GM12873 (cell line): Measurements from ENCODE around the gene COL18A1.

Experiments
- TF ChIP-seq, protein P1 (sequence below): IDR thresholded peaks from 2 replicates; pipeline ENCODE4 v1.5.1; 2012; ENCODE audit warnings: low read depth, mild to moderate bottlenecking, moderate library complexity, low read length, control low read depth; ENCODE audit not compliant: insufficient read depth; ENCODE audit errors: missing control alignments

The COL18A1 gene

DNA sequence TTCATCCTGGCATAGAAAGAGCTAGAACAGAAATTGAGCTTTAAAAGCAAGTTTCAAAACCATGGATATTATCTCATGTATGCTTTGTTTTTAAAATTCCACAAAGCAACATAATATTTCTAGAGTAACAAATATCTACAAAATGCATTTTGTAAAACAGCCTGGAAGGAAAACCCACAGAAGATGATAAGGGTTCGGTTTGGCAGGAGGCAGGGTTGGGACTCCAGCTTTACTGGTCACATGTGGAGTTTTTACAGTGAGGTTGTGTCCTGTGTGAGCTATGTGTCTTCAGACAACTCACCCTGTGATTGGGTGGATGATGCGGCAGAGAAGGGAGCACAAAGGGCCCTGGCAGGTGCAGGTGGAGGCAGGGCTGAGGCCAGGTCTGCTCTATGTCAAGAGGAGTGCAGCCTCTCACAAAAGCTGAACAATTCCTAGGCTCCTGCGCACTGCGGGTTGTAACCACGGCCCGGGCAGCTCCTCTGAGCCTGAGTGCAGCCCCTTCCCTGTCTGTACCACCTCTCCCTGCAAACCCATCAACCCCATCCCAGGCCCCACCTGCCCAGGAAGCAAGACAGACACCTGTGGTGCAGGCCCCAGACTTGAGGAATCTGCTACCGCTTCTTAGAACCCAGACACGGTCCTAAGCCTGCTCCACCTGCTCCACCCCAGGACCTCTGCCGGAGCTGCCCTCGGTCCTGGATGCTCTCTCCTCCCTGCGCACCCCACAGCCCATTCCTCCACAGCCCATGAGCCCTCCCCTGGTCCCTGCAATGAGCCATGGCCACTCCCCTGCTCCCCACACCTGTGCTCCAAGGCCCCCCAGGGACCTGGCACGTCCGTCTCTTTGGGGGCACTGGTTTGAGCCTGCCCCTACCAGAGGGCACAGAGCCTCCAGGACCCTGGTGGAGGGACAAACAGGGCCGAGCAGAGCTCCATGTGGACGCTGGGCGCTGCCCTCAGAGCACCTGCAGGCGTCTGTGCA is 2.8 kb upstream of the COL18A1 start:
- TF ChIP-seq, protein P1, sequence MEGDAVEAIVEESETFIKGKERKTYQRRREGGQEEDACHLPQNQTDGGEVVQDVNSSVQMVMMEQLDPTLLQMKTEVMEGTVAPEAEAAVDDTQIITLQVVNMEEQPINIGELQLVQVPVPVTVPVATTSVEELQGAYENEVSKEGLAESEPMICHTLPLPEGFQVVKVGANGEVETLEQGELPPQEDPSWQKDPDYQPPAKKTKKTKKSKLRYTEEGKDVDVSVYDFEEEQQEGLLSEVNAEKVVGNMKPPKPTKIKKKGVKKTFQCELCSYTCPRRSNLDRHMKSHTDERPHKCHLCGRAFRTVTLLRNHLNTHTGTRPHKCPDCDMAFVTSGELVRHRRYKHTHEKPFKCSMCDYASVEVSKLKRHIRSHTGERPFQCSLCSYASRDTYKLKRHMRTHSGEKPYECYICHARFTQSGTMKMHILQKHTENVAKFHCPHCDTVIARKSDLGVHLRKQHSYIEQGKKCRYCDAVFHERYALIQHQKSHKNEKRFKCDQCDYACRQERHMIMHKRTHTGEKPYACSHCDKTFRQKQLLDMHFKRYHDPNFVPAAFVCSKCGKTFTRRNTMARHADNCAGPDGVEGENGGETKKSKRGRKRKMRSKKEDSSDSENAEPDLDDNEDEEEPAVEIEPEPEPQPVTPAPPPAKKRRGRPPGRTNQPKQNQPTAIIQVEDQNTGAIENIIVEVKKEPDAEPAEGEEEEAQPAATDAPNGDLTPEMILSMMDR: no peak

DNA sequence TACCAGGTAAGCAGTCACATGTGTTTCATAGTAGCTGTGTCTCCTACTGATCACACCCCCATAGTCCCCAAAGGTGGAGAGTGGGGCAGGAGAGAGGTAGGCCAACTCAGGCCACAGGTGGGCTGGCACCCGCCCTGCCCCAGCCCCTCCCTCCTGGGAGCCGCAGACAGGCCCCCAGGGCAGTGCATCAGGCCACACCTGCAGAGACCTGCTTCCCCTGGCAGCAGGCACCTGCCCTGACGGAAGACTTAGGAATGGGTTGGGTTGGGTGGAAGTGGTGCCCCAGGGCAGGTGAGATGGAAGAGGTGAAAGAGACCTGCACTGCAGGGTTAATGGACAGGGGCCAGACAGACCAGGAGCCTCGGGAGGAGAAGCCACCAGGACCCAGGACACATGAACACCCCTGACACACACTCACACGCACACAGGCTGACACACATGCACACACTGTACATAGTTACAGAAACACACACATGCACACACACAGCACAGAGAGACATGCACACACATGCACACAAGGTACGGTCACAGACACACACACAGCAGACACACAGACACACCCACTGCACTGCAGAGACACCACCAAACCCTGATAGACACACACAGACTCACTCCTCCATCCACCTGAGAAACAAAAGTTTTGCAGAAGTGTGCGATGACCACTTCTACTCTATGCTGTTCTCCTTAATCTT is 1.7 kb upstream of the COL18A1 start:
- TF ChIP-seq, protein P1: no peak

DNA sequence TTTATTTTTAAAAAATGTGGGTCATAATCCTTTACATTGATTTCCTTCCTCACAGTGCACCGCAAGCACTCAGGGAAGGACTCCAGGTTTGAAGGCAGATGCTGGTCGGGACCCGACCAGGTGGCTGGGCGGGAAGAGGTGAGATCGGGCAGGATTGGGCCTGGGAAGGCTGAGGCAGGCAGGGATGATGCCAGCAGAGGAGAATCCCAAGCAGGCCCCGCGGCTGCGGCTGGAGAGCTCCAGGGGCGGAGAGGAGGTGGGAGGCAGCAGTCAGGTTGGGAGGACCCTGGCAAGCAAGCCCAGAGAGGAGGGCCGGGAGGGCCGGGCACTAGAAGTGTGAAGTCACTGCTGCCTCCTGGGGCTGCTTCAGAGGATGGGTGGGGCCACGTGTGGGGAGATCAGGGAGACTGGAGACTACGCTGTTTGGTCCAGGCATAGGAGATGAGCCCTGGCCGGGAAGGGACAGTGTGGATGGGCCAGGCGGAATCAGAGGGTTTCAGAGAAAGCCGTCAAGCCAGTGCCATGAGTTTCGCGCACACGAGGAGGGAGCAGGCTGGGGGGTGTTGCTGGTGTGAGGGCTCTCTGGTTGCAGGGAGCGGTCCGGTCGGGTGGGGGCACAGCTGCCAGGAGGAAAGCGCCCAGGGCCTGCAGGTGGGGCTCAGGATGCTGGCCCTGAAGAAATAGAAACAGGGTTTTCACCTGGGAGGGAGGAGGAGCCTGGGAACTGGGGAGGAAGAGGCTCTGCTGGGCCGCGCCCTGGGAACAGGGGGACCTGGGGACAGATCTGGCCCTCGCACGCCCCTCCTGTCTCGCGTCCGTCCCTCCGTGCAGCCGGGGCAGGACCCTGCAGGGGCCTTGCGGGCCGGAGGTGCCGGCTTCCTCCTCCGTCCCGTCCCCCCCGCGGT is 888 bp upstream of the COL18A1 start:
- TF ChIP-seq, protein P1: no peak

DNA sequence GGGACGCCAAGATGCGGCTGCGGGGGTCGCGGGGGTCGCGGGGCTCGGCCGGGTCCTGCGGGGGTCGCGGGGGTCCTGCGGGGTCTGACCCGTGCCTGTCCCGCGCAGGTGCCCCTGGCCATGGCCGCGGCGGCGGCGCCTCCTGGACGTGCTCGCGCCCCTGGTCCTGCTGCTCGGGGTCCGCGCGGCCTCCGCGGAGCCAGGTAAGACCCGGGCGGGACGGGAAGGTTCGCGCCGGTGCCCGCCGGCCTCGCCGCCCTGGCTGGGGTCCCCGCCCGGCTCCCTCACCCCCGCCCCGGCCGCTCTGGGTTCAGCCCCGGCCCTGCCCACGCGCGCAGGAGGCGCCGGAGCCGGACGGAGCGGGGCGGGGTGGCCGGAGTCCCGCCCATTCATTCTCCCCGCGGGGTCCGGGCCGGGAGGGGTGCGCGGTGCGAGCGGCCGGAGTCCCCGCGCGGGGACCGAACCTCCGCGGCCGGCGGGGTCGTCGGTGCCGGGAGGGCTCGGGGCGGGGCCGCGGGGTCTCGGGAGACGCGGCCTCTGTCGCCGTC is 380 bp downstream of the COL18A1 start:
- TF ChIP-seq, protein P1: no peak

DNA sequence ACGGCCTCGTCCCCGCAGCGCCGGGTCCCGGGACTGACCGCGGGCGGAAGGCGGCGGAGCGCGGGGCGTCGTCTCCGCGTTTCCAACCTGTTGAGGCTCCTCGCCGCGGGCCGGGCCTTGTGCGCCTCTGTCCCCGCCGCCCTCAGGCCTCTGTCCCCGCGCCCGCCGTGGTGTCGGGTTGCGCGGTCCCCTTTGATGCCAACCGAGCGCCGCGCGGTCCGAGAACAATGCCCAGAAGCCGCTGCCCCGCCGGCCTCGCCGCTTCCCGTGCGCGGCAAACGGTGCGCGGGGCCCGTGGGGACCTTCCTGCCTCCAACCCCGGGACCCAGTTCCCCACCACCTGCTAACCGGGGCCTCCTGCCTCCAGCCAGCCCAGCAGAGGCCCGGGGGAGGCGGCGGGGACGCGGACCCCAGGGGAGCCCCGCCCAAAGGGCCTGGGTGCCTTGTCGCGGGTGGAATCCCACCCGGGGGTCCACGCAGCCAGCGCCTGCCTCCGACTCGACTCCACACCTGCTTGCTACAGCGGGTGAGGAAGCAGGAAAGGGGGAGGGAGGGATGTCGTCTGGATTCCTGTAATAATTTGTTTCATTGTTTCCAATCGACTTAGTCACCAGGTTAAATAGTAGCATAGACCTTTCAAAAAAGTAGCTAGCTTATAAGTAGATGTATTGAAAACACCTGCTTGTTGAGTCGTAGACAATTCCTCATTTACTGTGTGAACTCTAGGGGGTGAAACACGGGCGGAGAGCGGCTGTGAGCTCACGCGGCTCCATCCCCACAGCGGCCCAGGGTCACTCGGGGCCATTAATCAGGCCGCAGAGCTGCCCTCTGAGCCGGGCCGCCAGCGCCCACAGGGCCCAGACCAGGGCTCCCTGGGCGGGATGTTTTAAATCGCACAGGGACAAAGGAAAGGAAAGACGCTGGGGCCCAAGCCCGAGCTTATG is 1.1 kb downstream of the COL18A1 start:
- TF ChIP-seq, protein P1: no peak
